ENCODE data around the gene OLFM2. TPM values are rescaled to one million over a fixed set of nuclear protein-coding genes. Genes with fewer than 3 reads are reported as not detected.

The OLFM2 gene
- total and polyA plus RNA-seq, 2 donors from 2014 or later: 2.1 to 5.4 TPM

DNA sequence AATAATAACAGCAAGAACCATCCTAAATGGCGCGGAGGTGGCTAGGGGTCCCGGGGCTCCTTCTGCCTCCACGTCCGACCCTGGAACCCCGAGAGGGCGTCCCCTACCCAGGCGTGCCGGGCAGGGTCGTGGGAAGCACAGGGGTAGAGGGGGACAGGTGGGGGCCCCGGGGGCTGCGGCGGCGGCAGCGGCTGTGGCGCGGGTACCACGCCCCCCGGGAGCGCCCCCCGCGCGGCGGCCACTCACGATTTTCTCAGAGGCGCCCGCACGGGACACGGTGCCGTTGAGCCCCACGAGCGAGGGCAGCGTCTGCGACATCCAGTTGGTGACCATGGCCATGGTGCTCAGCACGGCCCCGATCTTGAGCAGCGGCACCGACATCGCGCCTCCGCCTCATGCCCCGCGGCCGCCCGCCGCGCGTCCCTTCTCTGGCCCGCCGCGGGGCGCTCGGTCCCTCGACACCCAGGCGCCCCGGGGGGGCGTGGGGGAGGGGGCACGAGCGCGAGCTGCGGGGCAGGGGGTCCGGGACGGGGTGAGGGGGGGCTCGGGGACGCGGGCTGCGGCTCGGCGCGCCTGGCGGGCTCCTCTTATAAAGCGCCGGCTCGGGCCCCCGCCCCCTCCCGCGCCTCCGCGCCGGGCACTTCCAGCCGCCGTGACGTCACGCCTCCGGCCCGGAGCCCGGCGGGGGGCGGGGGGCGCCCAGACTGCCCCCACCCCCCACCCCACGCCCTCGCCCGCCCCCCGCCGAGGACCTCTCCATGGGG lies 22.9 kb downstream of the OLFM2 start:
- H3K9me3 ChIP-seq (ENCODE audit: control insufficient read depth in 2 of 3, insufficient read depth in 1 of 3, low read length in 3 of 3): no peaks in the 10 kb centered on the region
- H3K4me1 ChIP-seq (ENCODE audit: control insufficient read depth in 2 of 3, insufficient read depth in 2 of 3, low read depth in 1 of 3, low read length in 3 of 3): peaks cover 0 to 3% (median 0%) of the 10 kb centered on the region in 3 donors
- peaks cover 15% of the 10 kb centered on the region for H3K27me3 ChIP-seq (ENCODE audit: control insufficient read depth, insufficient read depth, low read length)
- no peak overlapping the region for H3K4me3 ChIP-seq (ENCODE audit: low read length in 3 of 3)
- no peak overlapping the region for H3K9ac ChIP-seq (ENCODE audit: low read length in 3 of 3)
- intact Hi-C loops (cut with DNase I): no loop called here
- no peaks in the 10 kb centered on the region for H3K36me3 ChIP-seq (ENCODE audit: control insufficient read depth in 2 of 3, insufficient read depth in 3 of 3, low read length in 3 of 3)
- H3K27ac ChIP-seq (ENCODE audit: low read depth in 2 of 2, low read length in 2 of 2): no peak overlapping the region
- DNase-seq (peak in 4 of 5 donors; percentile 14 to 64 (median 46)), FAIRE-seq (no peak)
- TF ChIP-seq, protein P1, sequence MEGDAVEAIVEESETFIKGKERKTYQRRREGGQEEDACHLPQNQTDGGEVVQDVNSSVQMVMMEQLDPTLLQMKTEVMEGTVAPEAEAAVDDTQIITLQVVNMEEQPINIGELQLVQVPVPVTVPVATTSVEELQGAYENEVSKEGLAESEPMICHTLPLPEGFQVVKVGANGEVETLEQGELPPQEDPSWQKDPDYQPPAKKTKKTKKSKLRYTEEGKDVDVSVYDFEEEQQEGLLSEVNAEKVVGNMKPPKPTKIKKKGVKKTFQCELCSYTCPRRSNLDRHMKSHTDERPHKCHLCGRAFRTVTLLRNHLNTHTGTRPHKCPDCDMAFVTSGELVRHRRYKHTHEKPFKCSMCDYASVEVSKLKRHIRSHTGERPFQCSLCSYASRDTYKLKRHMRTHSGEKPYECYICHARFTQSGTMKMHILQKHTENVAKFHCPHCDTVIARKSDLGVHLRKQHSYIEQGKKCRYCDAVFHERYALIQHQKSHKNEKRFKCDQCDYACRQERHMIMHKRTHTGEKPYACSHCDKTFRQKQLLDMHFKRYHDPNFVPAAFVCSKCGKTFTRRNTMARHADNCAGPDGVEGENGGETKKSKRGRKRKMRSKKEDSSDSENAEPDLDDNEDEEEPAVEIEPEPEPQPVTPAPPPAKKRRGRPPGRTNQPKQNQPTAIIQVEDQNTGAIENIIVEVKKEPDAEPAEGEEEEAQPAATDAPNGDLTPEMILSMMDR (IDR thresholded peaks at IDR 0.05; ENCODE audit: borderline replicate concordance, extremely low read depth, insufficient read depth): no peak

DNA sequence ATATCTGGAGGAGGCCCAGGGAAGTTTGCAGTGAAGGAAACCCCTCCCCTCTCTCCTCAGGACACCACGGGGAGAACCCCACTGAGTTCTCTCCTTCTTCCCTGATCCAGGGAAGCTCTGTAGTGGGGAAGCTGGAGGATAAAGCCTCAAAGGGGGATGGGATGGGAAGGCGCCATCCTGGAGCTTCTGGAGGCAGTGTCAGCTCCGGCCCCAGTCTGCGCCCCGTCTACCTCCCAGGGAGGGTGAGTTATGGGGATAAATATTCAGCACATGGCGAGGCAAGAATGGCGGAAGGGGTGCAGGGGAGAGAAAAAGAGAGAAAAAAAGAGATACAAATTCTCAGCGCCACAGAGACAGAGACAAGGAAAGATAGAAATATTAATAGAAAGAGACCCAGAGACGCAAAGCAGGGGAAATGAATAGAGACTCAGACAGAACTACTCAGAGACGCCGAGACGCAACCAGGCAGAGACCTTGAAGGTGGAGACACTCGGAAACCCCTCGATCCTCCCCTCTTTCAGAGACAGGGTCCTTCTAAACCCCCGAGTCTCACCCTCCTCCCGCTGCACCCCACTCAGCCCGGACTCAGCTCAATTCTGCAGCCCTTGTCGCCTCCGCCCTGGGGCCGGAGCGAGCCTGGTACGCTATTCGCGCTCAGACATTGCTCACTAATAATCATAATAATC lies 23.6 kb downstream of the OLFM2 start:
- DNase-seq: no peak
- Histone ChIP-seq H3K9me3 (ENCODE audit: control insufficient read depth in 2 of 3, insufficient read depth in 1 of 3, low read length in 3 of 3) (no peaks in the 10 kb centered on the region), H3K4me1 (ENCODE audit: control insufficient read depth in 2 of 3, insufficient read depth in 2 of 3, low read depth in 1 of 3, low read length in 3 of 3) (peaks cover 0 to 3% (median 0%) of the 10 kb centered on the region in 3 donors), H3K27ac (ENCODE audit: low read depth in 2 of 2, low read length in 2 of 2) (no peak overlapping the region), H3K4me3 (ENCODE audit: low read length in 3 of 3) (no peak overlapping the region), H3K27me3 (ENCODE audit: control insufficient read depth, insufficient read depth, low read length) (peaks cover 15% of the 10 kb centered on the region), H3K36me3 (ENCODE audit: control insufficient read depth in 2 of 3, insufficient read depth in 3 of 3, low read length in 3 of 3) (no peaks in the 10 kb centered on the region), H3K9ac (ENCODE audit: low read length in 3 of 3) (no peak overlapping the region)
- intact Hi-C loops (cut with DNase I): no loop called here
- no peak for FAIRE-seq
- TF ChIP-seq, protein P1 (IDR thresholded peaks at IDR 0.05; ENCODE audit: borderline replicate concordance, extremely low read depth, insufficient read depth): no peak

DNA sequence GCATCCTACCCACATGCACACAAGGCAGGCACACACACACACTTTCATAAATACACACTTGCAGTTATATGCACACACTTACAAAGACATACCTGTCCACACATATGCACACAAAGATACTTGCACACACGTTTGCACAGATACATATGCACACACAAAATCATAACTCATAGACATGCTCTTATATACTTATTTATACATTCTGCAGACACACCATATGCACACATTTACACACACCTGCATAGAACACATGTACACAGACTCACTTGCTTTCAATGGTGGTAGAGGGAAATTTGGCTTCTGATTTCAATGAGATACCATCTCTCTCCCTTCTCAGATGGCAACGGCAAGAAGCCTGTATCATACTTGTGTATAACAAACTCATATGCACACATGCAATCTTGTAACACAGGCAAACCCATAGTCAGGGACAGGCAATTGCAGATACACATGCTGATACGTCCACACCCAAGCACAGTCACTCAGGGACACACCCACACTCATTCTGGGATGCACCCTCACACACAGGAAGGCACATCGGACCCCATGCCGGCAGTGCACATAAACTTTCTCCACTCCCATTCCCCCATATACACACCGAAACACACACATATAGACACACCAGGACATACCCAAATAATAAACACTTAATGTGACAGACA lies 24.7 kb downstream of the OLFM2 start:
- Histone ChIP-seq H3K36me3 (ENCODE audit: control insufficient read depth in 2 of 3, insufficient read depth in 3 of 3, low read length in 3 of 3) (no peaks in the 10 kb centered on the region), H3K27ac (ENCODE audit: low read depth in 2 of 2, low read length in 2 of 2) (no peak overlapping the region), H3K4me3 (ENCODE audit: low read length in 3 of 3) (no peak overlapping the region), H3K4me1 (ENCODE audit: control insufficient read depth in 2 of 3, insufficient read depth in 2 of 3, low read depth in 1 of 3, low read length in 3 of 3) (peaks cover 0 to 3% (median 0%) of the 10 kb centered on the region in 3 donors), H3K9me3 (ENCODE audit: control insufficient read depth in 2 of 3, insufficient read depth in 1 of 3, low read length in 3 of 3) (no peaks in the 10 kb centered on the region), H3K9ac (ENCODE audit: low read length in 3 of 3) (no peak overlapping the region), H3K27me3 (ENCODE audit: control insufficient read depth, insufficient read depth, low read length) (peaks cover 15% of the 10 kb centered on the region)
- DNase-seq (no peak), FAIRE-seq (no peak)
- TF ChIP-seq, protein P1 (IDR thresholded peaks at IDR 0.05; ENCODE audit: borderline replicate concordance, extremely low read depth, insufficient read depth): no peak
- intact Hi-C loops (cut with DNase I): no loop called here
